Lower leg skin (tissue), 4 donors: Measurements from ENCODE around the gene ZC3H18. TPM values are rescaled to one million over a fixed set of nuclear protein-coding genes. Genes with fewer than 3 reads are reported as not detected.

Experiments
- DNase-seq, 2 donors: peaks; one replicate each; pipeline ENCODE4 v3.0.0-alpha.2; 2019; ENCODE audit warnings: low spot score in 2 of 2
- H3K4me3 ChIP-seq: fragments of 200-600 bp; sonication (generic); 2 replicates; pipeline ENCODE4 v1.5.1; 2017; ENCODE audit warnings: mild to moderate bottlenecking, low read depth; ENCODE audit not compliant: poor library complexity, severe bottlenecking
- POLR2A ChIP-seq, 2 donors: fragments of 450-650 bp; IDR thresholded peaks; one replicate each; pipeline ENCODE4 v1.6.1; 2016 to 2017; ENCODE audit warnings: antibody characterized with exemption in 2 of 2, mild to moderate bottlenecking in 1 of 2, moderate library complexity in 1 of 2
- WGBS, 2 donors: methylation state at CpG; one replicate each; pipeline ENCODE4 v1.1.5; 2018; 5-methylcytosine and 5-hydroxymethylcytosine counted together
- intact Hi-C: fragments of 100-400 bp; cut with DNase I; formaldehyde crosslinking; loops from one replicate; pipeline ENCODE4 v1.15.0; 2023; ENCODE audit warnings: low total_unique reads
- total RNA-seq, 4 donors: library from RNA; depleted of rRNA; stranded (reverse); fragments of >200 nt; gene quantifications; one replicate each; pipeline ENCODE4 v1.1.0, GENCODE V29; 2016
- TF ChIP-seq, protein P1 (sequence below), 3 donors: fragments of 450-650 bp; IDR thresholded peaks; one replicate each; pipeline ENCODE4 v1.5.1; 2016; ENCODE audit warnings: antibody characterized with exemption in 3 of 3, mild to moderate bottlenecking in 3 of 3, moderate library complexity in 2 of 3

Gene ZC3H18
- total RNA-seq, 4 donors from 2014 or later = 16.5 to 32.3 (median 18.5) TPM

DNA sequence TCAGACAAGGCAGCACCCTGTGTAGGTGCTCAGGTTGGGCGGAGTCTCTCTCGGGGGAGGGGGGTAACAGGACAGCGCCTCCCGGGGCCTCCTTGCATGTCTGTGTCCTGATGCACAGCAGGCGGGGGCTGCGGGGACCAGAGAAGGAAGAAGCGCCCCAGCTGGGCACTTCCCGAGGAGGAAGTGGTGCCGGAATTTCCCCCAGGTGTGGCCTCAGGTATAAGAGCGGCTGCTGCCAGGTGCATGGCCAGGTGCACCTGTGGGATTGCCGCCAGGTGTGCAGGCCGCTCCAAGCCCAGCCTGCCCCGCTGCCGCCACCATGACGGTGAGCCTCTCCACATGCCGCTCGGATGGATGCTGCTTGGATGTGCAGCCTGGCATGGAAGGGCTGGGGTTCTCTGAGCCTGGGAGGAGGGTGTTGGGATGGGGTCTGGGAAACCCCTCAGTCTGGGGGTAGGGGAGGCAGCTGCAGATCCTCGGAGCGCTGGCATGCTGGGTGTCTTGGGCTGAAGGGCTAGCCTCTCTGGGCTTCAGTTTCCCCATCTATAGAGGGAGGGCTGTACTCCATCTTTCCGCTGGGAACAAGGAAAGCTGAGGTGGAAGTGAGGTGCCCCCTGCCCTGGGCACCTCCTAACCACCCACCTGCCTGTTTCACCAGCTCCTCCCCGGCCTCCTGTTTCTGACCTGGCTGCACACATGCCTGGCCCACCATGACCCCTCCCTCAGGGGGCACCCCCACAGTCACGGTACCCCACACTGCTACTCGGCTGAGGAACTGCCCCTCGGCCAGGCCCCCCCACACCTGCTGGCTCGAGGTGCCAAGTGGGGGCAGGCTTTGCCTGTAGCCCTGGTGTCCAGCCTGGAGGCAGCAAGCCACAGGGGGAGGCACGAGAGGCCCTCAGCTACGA, 68.4 kb downstream of the ZC3H18 start, which contains the start of gene IL17C:
Gene IL17C (plus strand): TSS at position 250 of the 908 bp plus-strand sequence. CDS start 70 bp downstream, at position 320.
- DNase-seq = no peak
- TF ChIP-seq, protein P1, sequence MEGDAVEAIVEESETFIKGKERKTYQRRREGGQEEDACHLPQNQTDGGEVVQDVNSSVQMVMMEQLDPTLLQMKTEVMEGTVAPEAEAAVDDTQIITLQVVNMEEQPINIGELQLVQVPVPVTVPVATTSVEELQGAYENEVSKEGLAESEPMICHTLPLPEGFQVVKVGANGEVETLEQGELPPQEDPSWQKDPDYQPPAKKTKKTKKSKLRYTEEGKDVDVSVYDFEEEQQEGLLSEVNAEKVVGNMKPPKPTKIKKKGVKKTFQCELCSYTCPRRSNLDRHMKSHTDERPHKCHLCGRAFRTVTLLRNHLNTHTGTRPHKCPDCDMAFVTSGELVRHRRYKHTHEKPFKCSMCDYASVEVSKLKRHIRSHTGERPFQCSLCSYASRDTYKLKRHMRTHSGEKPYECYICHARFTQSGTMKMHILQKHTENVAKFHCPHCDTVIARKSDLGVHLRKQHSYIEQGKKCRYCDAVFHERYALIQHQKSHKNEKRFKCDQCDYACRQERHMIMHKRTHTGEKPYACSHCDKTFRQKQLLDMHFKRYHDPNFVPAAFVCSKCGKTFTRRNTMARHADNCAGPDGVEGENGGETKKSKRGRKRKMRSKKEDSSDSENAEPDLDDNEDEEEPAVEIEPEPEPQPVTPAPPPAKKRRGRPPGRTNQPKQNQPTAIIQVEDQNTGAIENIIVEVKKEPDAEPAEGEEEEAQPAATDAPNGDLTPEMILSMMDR (IDR thresholded peaks at IDR 0.05) = no peak
- TF ChIP-seq POLR2A (IDR thresholded peaks at IDR 0.05) = no peak
- intact Hi-C loops = no loop called here
- 26 to 30% methylated on average over 22 of the region's 27 CpGs for WGBS, 2 donors
- no peak within 1 kb of the TSS for H3K4me3 ChIP-seq

DNA sequence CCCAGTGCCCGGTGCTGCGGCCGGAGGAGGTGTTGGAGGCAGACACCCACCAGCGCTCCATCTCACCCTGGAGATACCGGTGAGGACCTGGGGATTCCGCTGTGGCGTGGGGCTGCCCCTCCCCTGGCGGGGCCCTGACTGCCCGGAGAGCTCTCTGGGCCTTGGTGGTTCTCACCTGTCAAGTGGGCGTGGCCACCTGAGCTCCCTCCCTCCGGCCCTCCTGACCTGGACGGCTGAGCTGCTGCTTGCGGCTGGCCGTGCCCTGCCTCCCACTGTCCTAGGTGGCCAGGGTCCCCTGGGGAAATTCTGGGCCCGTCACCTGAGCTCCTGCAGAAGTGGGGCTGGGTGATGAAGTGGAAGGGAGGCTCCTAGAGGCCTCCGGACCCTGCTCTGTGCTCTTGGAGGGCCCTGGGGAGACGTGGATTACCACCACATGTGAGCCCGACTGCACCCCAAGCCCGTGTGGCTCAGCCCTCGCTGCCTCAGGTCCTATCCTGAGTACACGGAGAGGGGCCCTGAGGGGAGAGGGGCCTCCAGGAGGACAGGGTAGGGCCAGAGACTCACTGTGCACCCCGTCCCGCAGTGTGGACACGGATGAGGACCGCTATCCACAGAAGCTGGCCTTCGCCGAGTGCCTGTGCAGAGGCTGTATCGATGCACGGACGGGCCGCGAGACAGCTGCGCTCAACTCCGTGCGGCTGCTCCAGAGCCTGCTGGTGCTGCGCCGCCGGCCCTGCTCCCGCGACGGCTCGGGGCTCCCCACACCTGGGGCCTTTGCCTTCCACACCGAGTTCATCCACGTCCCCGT, 69.2 kb downstream of the ZC3H18 start:
- TF ChIP-seq, protein P1 (IDR thresholded peaks at IDR 0.05) = no peak
- TF ChIP-seq POLR2A (IDR thresholded peaks at IDR 0.05) = no peak
- intact Hi-C loops = no loop called here
- 26 to 36% methylated on average over 15 to 26 of the region's 45 CpGs for WGBS, 2 donors

DNA sequence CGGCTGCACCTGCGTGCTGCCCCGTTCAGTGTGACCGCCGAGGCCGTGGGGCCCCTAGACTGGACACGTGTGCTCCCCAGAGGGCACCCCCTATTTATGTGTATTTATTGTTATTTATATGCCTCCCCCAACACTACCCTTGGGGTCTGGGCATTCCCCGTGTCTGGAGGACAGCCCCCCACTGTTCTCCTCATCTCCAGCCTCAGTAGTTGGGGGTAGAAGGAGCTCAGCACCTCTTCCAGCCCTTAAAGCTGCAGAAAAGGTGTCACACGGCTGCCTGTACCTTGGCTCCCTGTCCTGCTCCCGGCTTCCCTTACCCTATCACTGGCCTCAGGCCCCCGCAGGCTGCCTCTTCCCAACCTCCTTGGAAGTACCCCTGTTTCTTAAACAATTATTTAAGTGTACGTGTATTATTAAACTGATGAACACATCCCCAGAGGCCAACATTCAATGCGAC, 69.9 kb downstream of the ZC3H18 start:
- no peak overlapping the region for H3K4me3 ChIP-seq
- intact Hi-C loops = no loop called here
- 31 to 41% methylated on average over 13 of the region's 13 CpGs for WGBS, 2 donors
- TF ChIP-seq, protein P1 (IDR thresholded peaks at IDR 0.05) = no peak
- no peak for TF ChIP-seq POLR2A (IDR thresholded peaks at IDR 0.05)
- DNase-seq = no peak

More for the DNA sequence above, 69.2 kb downstream of the ZC3H18 start:
- no peak overlapping the region for H3K4me3 ChIP-seq
- no peak for DNase-seq

DNA sequence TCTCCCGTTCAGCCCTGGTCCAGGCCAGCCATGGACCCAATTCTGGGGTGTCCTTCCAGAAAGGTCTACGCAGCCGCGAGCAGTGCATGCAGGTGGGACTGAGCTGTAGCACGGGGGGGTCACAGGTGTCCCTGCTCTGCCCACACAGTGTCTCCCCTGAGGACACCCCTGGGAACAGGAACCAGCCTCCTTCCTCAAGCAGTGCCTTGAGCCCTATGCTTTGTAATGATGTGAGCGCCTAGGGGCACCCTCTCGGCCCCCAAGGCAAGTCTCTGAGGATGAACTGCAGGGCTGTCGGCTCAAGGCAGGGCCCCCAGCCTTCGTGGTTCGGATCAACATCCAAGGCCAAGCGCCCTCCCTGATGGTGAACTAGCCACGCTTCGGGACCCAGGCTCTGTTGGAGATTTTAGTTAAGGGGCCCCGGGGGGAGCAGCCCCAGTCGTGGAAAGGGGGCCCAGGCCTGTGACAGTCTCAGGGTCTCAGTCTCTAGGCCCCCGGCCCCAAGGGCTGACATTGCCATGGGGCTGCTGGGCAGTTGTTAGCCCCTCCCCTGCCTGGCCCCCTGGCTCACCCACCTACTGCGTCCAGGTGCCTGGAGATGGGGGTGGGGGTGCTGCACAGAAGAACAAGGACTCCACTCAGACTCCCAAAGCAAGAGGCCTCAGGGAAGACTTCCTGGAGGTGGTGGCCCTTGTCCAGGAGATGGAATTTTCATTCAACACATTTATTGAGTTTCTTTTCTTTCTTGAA, 70.5 kb downstream of the ZC3H18 start:
- 49 to 68% methylated on average over 12 to 16 of the region's 17 CpGs for WGBS, 2 donors
- intact Hi-C loops = no loop called here
- TF ChIP-seq POLR2A (IDR thresholded peaks at IDR 0.05) = no peak
- TF ChIP-seq, protein P1 (IDR thresholded peaks at IDR 0.05) = no peak
- no peak for DNase-seq
- H3K4me3 ChIP-seq = no peak overlapping the region

DNA sequence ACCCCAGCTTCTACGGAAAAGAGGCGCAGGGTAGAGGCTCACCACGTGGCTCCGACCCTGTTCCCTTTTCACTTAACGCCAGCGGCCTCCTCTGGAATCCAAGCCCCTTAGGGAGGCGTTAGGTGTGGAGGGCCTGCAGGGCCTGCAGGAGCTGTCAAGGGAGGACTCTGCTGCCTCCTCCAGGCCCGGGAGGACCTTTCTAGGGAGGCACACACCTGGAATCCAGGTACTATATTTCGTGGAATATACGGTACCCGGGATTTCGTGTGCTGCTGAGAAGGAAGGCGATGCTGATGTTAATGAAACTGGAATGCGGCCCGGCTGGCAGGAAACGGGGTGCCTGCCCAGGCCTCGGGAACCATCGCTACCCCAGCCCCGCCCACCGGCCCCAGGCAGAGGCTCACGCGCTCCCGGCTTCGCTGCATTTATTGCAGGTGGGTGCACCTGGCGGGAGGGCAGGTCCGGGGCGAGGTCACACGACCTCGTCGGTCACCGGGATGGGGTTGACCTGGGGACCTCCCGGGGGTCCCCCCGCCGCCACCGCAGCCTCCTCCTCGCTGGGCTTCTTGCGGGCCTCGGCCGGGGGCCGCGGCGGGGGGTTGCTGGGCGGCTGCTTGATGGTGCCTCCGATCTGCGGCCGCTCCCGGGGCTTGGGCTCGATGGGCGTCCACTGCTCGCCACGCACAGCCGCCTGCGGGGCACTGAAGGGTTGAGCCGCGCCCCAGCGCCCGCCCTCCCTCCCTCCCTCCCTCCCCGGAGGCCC, 72.9 kb downstream of the ZC3H18 start:
- intact Hi-C loops = no loop called here
- no peak overlapping the region for H3K4me3 ChIP-seq
- TF ChIP-seq, protein P1 (IDR thresholded peaks at IDR 0.05) = no peak
- no peak for TF ChIP-seq POLR2A (IDR thresholded peaks at IDR 0.05)
- 59 to 81% methylated on average over 38 to 40 of the region's 58 CpGs for WGBS, 2 donors
- no peak for DNase-seq
